HG02840 (cell line): ENCODE data around the gene PCNX3.

Experiments
- ATAC-seq: cut with Tn5 transposase; IDR thresholded peaks from one replicate; pipeline ENCODE4 v1.9.1; 2021; ENCODE audit warnings: mild to moderate bottlenecking, moderate library complexity, moderate number of reproducible peaks; ENCODE audit not compliant: unreplicated experiment, low FRiP score

Gene PCNX3

GRCh38 chr11:65596520-65596919 lies 19.1 kb upstream of the PCNX3 start:
- ATAC-seq, result no peak

- no peak for ATAC-seq
Measured at GRCh38 chr11:65598258-65598699, 17.3 kb upstream of the PCNX3 start.

GRCh38 chr11:65599216-65599954 lies 16.2 kb upstream of the PCNX3 start:
- no peak for ATAC-seq

GRCh38 chr11:65599955-65600246 lies 15.7 kb upstream of the PCNX3 start:
- no peak for ATAC-seq

GRCh38 chr11:65604258-65604657 lies 11.3 kb upstream of the PCNX3 start:
- ATAC-seq, result no peak

- ATAC-seq, result no peak
Measured at GRCh38 chr11:65606876-65607613, 8.5 kb upstream of the PCNX3 start.

- ATAC-seq, result no peak
Measured at GRCh38 chr11:65607614-65608426, 7.8 kb upstream of the PCNX3 start.

- no peak for ATAC-seq
Measured at GRCh38 chr11:65609229-65609628, 6.3 kb upstream of the PCNX3 start.

- ATAC-seq, result no peak
Measured at GRCh38 chr11:65609665-65610064, 5.9 kb upstream of the PCNX3 start.

GRCh38 chr11:65610404-65610803 lies 5.2 kb upstream of the PCNX3 start:
- no peak for ATAC-seq

- no peak for ATAC-seq
Measured at GRCh38 chr11:65611028-65611757, 4.4 kb upstream of the PCNX3 start.

GRCh38 chr11:65611758-65612603 lies 3.6 kb upstream of the PCNX3 start:
- ATAC-seq, result no peak

GRCh38 chr11:65612691-65613090 lies 2.9 kb upstream of the PCNX3 start:
- no peak for ATAC-seq

GRCh38 chr11:65613091-65613928 lies 2.3 kb upstream of the PCNX3 start:
- no peak for ATAC-seq

GRCh38 chr11:65615950-65616574 lies 486 bp downstream of the PCNX3 start:
- no peak for ATAC-seq

- ATAC-seq, result no peak
Measured at GRCh38 chr11:65616575-65617001, 1.0 kb downstream of the PCNX3 start.

- ATAC-seq, result no peak
Measured at GRCh38 chr11:65617136-65617850, 1.7 kb downstream of the PCNX3 start.
